LHCN-M2 (cell line): ENCODE data around the gene SSBP2. TPM values are rescaled to one million over a fixed set of nuclear protein-coding genes. Genes with fewer than 3 reads are reported as not detected.
A peak's percentile ranks its signal among the peaks of the same experiment; 100 is the strongest.
"Not testable (repeated sequence)": the region's sequence is repeated elsewhere in the genome, so short reads cannot be mapped to it uniquely, and the experiment has no call there.

Source experiments
- DNase-seq: peaks from one replicate; pipeline ENCODE4 v3.0.0-alpha.2; 2012; ENCODE audit warnings: low read depth
- total RNA-seq: library from RNA; depleted of rRNA; stranded (reverse); fragments of >200 nt; gene quantifications from 2 replicates; pipeline ENCODE4 v1.2.3, GENCODE V29; 2014

SSBP2 gene
- total RNA-seq, 1 experiment from 2014 or later, result 27.2 TPM

DNA sequence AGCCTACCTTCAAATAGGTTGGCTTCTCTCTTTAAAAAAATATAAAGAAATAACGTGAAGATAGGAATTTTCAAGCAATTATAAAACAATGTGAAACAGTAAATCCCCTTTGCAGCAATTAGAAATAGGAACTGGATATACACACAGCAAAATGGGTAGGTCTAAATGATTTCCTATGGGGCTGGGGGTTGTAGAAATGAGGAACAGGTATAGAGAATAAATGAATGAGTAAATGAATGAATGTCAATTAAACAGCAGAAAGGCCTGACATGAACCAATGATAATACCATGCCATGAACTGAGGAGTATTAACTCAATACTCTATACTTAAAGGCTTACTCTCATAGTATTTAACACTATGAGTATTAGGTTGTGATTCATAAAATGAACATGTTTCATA is 21.6 kb downstream of the SSBP2 start:
- no peak for DNase-seq

DNA sequence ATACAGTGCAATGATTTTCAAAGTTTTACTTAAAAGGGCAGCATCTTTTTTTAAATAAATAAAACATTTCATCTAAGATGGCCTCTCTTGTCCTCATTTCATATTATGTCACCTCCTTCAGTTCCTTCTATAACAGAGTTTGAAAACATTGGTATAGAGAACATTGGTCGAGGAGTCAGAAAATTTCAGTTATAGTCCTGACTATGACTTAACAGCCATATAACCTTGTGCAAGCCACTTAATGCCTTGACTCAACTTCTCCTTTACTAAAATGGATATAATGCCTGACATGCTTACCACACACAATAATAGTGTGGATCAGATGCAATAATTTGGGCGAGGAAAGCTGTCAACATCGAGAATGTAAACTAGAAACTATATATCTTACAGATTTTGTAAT is 22.6 kb downstream of the SSBP2 start:
- no peak for DNase-seq

DNA sequence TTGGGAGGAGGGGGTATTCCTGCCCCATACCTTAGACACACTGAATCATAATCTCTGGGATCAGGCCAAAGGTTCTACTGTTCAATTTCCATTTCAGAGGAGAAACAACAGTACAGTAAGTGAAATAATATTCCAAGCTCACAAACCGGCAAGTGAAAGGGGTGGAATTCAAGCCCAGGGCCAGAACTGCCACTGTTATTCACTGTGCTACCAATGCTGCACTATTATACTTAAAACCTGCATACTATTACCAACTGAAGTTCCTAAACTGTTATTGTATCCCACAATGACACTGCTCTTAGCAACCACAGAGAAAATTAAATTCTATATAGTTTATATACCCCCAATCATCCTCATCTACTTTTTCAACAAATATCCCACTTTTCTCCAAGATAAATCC is 24.6 kb downstream of the SSBP2 start:
- no peak for DNase-seq

DNA sequence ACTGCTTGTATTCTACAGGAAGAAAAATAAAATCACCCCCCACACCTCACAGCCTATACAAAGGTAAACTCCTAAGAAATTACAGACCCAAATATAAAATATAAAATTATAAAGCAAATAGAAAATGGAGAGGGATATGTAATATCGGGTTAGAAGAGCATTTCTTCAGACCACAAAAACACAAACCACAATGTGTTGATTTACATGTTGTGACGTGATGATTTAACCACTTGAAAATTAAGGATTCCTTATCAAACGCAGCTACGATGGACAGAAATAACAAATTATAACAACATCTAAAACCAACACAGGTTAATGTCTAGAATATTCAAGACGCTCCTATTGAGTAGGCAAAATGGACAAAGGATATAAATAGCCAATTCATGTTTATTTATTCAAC is 26.3 kb downstream of the SSBP2 start:
- no peak for DNase-seq

DNA sequence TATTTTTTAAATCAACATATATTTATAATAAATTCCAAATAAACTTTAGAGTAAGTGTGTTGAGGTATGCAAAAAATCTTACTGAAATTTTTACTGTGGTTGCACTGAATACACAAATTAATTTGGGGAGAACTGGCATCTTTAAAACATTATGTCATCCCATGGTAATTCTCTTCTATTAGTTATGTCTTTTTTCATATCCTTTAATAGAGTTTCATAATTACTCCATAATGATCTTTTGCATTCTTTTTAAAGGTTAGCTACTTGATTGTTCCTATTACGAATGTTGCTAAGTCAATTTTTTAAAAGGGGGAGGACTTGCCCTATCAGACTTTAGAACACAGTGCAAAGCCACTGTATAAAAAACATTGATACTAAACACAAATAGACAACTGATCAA is 26.8 kb downstream of the SSBP2 start:
- DNase-seq, result no peak

DNA sequence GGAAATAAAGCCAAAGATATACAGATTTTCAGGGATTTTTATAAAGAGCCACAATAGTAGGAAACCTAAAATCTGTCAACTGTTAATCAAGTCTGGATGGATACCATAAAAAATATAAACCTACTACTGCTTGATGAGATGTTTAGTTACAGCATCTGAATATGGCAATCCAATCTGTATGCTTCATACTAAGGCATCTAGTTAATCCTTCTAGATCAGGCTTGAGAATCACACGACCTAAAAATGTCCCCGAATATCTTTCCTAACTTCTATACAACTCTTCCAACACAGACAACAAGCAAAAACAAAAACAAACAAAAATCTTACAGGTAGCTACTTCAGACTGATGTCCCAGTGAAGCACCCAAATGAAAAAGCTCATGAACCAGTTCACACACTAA is 29.8 kb downstream of the SSBP2 start:
- no peak for DNase-seq

DNA sequence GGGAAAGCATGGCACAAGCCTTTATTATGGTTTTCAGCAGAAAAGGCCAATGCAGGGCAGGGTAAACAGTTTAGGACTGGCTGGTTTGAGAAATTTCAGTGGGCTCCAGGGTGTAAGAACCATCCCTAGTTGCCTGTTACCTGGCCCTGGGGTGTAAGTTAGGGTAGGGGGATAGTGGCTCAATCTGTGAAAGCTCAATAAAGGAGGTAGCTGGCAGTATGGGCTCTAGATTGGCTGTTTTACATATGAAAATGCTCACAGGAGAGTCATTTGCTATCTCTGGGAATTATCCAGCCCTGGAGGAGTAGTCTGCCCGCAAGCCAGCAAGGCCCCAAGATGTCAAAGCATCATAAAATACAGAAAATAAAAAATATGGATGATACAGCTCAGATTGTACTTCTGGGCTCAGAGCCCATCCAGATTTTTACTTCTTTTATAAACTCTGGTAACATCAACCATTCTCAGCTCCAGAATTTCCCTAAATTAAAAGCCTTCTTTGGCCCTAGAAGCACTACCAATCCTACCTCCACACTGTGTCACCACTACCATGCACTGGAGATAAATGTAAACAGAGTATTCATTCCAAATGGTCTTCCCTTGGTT is 31.1 kb downstream of the SSBP2 start:
- no peak for DNase-seq

DNA sequence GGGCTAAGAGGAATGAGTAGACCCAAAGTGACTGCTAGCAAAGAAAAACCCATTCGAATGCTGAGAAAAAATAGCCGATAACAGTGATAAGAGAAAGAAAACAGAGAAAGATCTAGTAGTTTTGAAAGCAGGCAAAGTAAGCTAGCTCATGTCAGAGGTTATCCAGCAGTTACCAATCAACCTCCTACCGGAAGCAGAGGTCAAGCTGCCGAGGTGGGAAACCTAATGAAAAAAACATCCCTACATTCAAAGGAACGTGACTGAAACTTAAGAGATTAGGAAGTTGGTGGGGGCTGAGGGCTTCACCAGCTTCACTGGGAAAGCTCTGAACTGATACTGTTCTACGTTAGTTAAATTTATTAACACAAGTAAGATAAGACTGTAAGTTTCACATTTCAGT is 32.6 kb downstream of the SSBP2 start:
- no peak for DNase-seq

DNA sequence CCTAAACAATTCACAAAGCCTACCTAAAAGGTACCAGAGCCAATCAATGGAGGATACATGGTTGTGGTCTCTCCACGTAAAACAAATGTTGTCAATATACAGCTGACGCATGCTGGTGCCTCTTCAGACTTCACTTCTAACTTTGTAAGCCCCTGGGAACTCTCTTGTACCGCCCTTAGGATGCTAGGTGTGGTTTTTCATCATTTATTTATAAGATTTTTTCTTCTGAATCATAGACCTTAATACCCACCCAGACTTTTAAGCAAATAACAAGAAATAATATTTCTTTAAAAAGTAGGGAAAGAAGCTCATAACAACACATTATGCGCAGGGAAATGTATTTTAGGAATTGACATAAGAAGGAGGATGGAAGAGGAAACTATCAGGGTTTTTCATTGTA is 33.0 kb downstream of the SSBP2 start:
- peak; percentile 16 for DNase-seq

DNA sequence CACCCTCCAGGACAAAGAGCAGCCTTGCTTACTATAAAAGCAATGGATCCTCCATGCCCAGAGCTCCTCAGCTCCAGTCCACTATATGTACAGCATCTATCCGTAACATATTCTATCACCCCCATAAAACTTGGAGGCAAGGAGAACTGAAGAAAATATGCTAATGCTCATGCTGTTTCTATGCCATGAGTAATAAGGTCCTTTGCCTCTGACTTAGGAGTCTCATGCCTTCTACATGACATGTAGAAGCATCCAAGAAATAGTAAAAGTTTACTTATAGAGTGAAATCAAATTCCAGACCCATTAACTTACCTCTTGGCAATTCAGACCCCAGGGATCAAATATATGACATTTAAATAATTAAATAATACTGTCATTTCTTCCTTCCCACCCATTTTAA is 33.7 kb downstream of the SSBP2 start:
- no peak for DNase-seq

DNA sequence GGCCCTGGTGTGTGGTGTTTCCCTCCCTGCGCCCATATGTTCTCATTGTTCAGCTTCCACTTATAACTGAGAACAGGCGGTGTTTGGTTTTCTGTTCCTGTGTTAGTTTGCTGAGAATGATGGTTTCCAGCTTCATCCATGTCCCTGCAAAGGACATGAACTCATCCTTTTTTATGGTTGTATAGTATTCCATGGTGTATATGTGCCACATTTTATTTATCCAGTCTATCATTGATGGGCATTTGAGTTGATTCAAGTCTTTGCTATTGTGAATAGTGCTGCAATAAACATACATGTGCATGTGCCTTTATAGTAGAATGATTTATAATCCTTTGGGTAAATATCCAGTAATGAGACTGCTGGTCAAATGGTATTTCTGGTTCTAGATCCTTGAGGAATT is 36.8 kb downstream of the SSBP2 start:
- DNase-seq, result not testable (repeated sequence)

DNA sequence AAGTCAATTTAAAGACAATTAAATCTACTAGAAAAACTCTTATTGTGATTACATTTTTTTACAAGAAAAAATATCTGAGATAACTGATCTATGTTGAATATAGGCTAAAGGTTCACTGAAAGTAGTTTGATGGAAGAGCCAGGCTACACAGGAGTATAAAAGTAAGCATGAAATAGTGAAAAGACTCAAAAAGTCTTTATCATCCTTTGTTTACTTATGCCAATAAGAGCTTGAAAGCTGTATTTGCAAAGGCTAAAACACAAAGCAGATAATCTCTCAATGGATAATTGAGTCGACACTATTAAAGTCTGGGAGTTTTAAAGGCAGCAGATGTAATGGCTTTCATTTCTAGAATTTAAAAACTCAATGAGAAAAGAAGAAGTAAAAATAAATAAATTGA is 42.0 kb downstream of the SSBP2 start:
- no peak for DNase-seq

DNA sequence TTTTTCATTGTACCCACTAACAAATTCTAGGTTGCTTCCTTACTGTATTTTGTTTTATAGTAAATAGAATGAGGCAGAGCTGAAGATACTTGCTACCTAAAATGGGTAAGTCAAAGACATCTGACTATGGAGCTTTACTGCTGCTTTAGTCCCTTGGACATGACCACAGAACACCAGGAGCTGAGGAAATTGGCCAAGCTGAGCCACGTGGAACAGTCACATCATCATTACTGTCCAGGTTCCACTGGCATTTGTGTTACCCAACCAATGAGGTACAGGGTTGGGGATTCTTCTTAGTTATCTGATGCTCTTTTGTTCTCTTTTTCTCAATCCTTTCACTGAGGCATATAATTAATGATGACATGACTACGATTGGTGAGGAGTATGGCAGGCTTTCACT is 47.1 kb downstream of the SSBP2 start:
- DNase-seq, result no peak

DNA sequence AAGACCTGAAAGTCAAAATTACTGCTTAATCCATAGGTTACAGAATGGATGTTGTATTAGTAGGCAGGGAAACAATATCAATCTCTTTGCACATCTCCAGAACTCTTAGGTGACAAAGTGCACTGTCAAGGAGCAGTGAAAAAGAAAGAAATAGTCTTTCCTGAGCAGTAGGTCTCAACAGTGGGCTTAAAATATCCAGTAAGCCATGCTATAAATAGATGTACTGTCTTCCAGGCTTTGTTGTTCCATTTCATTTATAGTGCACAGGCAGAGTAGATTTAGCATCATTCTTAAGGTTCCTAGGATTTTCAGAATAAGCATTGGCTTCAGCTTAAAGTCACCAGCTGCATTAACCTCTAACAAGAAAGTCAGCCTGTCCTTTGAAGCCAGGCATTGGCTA is 50.7 kb downstream of the SSBP2 start:
- DNase-seq, result no peak

DNA sequence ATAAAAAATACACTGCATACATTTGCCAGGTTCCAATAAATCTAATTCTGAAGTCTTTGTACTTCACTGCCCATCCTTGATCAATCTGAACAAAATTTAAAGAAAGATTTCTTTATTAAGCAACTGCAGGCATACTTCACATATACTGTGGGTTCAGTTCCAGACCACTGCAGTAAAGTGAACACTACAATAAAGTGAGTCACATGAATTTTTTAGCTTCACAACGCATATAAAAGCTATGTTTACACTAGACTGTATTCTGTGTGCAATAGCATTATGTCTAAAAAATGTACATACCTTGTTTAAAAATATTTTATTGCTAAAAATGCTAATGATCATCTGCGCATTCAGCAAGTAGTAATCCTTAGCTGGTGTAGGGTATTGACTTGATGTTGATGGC is 52.1 kb downstream of the SSBP2 start:
- no peak for DNase-seq

DNA sequence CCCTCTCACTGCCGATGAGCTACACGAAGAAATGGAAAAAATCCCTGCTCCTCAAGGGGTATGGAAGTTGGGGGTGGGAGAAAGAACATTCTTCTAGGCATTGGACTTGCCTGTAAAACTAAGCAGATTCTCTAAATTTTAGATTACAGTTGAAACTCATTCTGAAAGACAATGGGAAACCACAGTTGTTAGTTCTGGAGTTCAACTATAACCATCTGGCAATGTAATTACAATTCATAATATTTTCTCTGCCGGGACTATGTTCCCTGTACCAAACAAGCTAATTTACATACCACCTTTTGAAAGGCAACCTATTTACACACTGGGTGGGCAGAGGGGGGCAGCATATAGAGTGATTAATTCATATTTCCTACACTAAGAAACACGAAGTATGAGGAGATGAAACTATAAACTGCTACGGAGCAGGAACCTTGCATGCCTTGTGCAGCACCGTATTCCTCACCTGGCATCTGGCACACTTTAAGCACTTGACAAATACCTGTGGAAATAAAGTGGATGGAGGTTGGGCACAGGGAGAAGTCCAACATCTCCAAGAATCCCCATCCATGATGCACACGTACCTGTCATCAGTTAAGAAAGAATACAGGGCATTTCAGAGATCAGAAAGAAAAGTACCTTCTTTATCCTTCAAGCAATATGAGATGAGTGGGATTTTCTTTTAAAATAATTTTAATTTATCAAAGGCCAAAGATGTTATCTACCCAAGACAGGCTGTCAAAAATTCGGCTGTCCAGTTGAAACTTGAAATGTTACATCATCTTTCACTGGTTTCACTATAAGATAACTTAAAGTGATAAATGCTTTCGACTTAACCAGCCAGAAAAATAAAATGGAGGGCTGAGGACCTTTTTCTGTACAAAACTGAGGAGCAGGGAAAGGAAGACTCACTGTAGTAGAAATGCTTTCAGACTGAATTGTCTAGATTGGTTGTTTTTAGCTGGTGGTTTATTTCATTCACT is 54.2 kb downstream of the SSBP2 start:
- no peak for DNase-seq

DNA sequence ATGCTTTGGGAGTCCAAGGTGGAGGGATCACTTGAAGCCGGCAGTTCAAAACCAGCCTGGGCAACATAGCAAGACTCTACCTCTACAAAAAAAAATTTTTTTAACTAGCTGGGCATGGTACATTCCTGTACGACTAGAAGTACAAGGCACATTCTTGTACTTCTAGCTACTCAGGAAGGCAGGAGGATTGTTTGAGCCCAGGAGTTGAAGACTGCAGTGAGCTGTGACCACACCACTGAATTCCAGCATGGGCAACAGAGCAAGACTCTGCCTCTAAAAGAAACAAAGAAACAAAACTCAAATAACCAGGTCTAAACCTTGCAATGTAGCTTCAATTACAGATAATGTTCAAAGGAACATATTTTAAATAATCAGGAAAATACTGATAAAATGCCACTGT is 56.2 kb downstream of the SSBP2 start:
- DNase-seq, result no peak

DNA sequence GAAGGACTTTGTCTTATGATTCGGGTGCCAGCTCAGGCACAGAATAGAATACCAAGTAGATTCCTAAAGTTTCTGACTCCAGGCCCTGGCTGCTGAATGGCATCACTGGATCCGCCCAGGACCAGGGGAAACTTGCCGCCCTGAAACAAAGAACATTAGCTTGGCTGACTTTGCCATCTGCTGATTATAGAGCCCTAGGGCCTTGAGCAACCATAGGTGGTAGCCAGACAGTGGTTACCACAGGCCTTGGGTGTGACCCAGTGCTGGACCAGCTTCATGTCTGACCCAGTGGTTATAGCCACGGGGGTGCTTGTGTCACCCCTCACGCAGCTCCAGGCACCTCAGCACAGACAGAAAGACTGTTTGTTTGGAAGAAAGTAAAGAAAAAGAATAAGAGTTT is 62.7 kb downstream of the SSBP2 start:
- no peak for DNase-seq

DNA sequence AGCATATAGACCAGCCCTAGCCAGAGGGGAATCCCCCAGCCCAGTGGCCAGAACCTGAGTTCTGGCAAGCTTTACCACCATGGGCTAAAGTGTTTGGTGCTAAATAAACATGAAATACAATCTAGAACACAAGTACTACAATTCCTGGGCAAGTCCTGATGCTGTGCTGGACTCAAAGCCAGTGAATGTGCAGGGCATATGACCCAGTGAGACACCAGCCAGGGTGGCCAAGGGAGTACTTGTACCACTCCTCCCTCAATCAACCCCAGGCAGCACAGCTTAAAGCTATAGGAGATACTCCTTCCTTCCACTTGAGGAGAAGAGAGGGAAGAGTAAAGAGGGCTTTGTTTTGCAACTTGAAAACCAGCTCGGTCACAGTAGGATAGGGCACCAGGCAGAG is 63.6 kb downstream of the SSBP2 start:
- no peak for DNase-seq

DNA sequence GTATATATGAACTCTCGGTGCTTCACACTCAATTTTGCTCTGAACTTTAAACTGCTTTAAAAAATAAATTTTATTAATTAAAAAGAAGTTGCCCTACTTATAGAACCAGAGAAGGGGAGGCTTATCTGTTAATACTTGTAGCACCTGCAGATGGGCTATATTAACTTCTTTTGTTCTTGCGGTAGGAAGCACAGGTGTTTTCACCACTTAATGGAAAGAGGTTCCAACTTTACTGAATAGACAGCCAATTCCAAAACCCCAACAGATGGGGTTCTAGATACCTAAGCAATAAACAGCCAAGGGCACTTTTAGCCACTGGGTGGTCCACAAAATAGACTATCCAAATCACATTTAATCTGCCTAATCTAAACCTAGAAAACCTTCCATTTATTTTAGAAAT is 65.4 kb downstream of the SSBP2 start:
- DNase-seq, result no peak

DNA sequence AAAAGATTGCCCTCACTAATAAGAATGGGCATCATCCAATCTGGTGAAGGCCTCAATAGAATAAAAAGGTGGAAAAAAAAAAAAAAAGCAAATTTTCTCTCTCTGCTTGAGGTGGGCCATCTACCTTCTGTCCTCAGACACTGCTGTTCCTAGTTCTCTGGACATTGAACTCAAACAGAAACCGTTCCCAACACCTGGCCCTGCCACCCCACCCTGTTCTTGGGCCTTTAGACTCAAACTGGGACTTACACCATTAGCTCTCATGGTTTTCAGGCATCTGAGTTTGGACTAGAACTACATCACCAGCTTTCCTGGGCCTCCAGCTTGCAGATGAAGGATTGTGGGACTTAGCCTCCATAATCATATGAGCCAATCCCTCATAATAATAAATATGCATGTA is 71.0 kb downstream of the SSBP2 start:
- no peak for DNase-seq

DNA sequence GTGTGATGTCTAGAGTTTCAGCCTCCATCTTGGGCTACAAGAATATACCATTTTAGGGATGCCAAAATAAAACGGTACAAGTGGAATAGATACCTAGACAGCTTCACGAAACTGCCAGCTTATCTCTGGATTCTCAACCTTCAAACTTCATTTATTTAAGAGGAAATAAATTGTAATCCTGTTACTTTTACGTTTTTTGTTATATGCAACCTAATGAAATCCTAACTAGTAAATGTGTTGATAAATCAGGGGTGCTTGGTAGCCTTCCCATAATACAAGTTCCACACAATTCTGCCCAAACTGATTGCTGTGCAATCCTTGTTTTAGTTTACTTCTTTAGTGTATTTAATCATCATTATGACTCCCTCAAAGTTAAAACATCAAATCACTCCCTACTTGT is 75.5 kb downstream of the SSBP2 start:
- no peak for DNase-seq

DNA sequence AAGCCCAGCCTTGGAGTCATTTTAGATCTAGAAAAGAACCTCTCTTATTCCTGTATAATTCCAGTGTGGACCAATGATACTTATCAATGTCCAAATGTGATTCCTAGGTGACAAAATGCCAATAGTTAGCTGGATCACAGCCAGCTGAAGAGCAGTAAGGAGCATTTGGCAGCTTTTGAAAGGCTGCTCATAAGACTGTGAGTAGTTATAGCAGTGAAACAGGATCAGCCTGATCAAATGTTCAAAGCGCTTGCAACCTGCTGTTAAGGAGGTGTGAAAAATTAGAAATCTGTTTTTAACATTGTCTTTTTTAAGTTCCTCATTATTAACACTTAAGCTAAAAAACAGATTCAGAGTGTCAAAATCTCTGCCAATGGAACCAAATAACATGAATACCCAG is 85.1 kb downstream of the SSBP2 start:
- DNase-seq, result no peak
